ENCODE measurements around the gene TNFSF15.

DNA sequence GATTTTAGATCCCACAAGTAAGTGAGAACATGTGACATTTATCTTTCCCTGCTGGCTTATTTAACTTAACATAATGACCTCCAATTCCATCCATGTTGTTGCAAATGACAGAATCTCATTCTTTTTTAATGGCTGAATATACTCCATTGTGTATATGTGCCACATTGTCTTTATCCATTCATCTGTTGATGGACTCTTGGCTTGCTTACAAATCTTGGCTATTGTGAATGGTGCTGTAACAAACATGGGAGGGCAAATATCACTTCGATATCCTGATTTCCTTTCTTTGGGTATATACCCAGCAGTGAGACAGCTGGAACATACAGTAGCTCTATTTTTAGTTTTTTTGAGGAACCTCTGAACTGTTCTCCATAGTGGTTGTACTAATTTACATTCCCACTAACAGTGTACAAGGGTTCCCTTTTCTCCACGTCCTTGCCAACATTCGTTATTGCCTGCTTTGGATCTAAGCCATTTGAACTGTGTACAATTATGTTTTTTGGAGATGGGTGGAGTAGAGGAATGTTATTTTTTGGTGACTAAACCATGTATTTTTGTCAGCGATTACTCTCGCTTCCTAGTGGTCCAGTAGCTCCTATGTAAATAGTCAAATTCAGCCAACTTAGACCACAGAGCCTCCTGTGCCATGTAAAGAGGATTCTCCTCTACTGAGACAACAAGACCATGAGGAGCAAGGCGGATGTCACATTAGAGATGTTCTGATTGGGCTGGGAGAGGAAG is 60.6 kb downstream of the TNFSF15 start:
- TF ChIP-seq POLR2A (IDR thresholded peaks at IDR 0.05; ENCODE audit: low read depth) (no peak), EP300 (IDR thresholded peaks at IDR 0.05) (no peak), POLR2AphosphoS5 (IDR thresholded peaks at IDR 0.05) (no peak)
- TF ChIP-seq, protein P1, sequence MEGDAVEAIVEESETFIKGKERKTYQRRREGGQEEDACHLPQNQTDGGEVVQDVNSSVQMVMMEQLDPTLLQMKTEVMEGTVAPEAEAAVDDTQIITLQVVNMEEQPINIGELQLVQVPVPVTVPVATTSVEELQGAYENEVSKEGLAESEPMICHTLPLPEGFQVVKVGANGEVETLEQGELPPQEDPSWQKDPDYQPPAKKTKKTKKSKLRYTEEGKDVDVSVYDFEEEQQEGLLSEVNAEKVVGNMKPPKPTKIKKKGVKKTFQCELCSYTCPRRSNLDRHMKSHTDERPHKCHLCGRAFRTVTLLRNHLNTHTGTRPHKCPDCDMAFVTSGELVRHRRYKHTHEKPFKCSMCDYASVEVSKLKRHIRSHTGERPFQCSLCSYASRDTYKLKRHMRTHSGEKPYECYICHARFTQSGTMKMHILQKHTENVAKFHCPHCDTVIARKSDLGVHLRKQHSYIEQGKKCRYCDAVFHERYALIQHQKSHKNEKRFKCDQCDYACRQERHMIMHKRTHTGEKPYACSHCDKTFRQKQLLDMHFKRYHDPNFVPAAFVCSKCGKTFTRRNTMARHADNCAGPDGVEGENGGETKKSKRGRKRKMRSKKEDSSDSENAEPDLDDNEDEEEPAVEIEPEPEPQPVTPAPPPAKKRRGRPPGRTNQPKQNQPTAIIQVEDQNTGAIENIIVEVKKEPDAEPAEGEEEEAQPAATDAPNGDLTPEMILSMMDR (IDR thresholded peaks at IDR 0.05): no peak
